ENCODE measurements around the gene FGFRL1. TPM values are rescaled to one million over a fixed set of nuclear protein-coding genes. Genes with fewer than 3 reads are reported as not detected.
"Not testable (repeated sequence)": the region's sequence is repeated elsewhere in the genome, so short reads cannot be mapped to it uniquely, and the experiment has no call there.

Gene FGFRL1
- total RNA-seq, 1 experiment from 2014 or later, result 30.4 TPM

GRCh38 chr4:973431-974397 lies 37.7 kb upstream of the FGFRL1 start, which contains the start of gene DGKQ:
Gene DGKQ, minus strand, starts transcription at chr4:973569. Its CDS starts 87 bp downstream, at chr4:973482.
- Histone ChIP-seq H3K4me3 (ENCODE audit: low read depth, low read length, poor library complexity, severe bottlenecking) (peak within 1 kb of the TSS; percentile 76), H3K36me3 (ENCODE audit: insufficient read depth, low read length, poor library complexity, severe bottlenecking) (no peaks in the 10 kb centered on the region), H3K4me1 (ENCODE audit: insufficient read depth, low read length, poor library complexity, severe bottlenecking) (peaks cover under 1% of the 10 kb centered on the region), H3K27me3 (replicated peaks; ENCODE audit: insufficient read depth, low read depth, low read length, poor library complexity) (no peaks in the 10 kb centered on the region), H3K27ac (ENCODE audit: low read depth, low read length, poor library complexity, severe bottlenecking) (no peak within 1 kb of the TSS), H3K9me3 (ENCODE audit: low read depth, low read length, poor library complexity, severe bottlenecking) (no peaks in the 10 kb centered on the region)
- BruUV-seq (replicated peaks), result no TSS peak
- intact Hi-C loops (cut with micrococcal nuclease; ENCODE audit: unreplicated experiment), result no loop called here
- peak; percentile 85 for DNase-seq (ENCODE audit: low spot score)
- ChIA-PET POLR2A (ENCODE audit: low non-redundant PET) (no interaction called here), CTCF (no interaction called here)
- no peak for TF ChIP-seq EZH2 (IDR thresholded peaks at IDR 0.05; ENCODE audit: borderline replicate concordance, low read depth, low read length, poor library complexity, severe bottlenecking)
- TF ChIP-seq, protein P1, sequence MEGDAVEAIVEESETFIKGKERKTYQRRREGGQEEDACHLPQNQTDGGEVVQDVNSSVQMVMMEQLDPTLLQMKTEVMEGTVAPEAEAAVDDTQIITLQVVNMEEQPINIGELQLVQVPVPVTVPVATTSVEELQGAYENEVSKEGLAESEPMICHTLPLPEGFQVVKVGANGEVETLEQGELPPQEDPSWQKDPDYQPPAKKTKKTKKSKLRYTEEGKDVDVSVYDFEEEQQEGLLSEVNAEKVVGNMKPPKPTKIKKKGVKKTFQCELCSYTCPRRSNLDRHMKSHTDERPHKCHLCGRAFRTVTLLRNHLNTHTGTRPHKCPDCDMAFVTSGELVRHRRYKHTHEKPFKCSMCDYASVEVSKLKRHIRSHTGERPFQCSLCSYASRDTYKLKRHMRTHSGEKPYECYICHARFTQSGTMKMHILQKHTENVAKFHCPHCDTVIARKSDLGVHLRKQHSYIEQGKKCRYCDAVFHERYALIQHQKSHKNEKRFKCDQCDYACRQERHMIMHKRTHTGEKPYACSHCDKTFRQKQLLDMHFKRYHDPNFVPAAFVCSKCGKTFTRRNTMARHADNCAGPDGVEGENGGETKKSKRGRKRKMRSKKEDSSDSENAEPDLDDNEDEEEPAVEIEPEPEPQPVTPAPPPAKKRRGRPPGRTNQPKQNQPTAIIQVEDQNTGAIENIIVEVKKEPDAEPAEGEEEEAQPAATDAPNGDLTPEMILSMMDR (conservative IDR thresholded peaks at IDR 0.05; ENCODE audit: low read depth, low read length), result no peak

DNA sequence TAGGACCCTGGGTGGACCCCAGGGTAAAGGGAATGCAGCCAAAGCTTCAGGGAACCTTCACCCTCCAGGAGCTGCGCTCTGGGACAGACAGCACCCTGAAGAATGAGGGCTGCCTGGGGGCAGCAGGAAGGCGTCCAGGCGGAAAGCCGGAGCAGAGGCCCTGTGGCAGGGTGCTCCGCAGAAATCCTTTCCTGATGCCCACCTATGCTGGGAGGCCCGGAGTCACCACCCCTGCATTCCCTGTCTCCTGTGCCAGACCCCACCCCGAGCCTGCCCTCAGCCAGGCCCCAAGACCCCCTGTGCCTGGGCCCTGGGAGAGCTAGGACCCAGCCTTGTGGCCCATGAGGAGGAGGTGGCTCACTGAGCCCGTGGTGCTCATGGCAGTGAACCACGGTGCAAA lies 36.8 kb upstream of the FGFRL1 start:
- Histone ChIP-seq H3K4me3 (ENCODE audit: low read depth, low read length, poor library complexity, severe bottlenecking) (no peak overlapping the region), H3K27ac (ENCODE audit: low read depth, low read length, poor library complexity, severe bottlenecking) (no peak overlapping the region), H3K4me1 (ENCODE audit: insufficient read depth, low read length, poor library complexity, severe bottlenecking) (peaks cover 8% of the 10 kb centered on the region), H3K36me3 (ENCODE audit: insufficient read depth, low read length, poor library complexity, severe bottlenecking) (no peaks in the 10 kb centered on the region), H3K27me3 (replicated peaks; ENCODE audit: insufficient read depth, low read depth, low read length, poor library complexity) (no peaks in the 10 kb centered on the region), H3K9me3 (ENCODE audit: low read depth, low read length, poor library complexity, severe bottlenecking) (no peaks in the 10 kb centered on the region)
- ChIA-PET POLR2A (ENCODE audit: low non-redundant PET) (no interaction called here), CTCF (no interaction called here)
- TF ChIP-seq, protein P1 (conservative IDR thresholded peaks at IDR 0.05; ENCODE audit: low read depth, low read length), result no peak
- no peak for TF ChIP-seq EZH2 (IDR thresholded peaks at IDR 0.05; ENCODE audit: borderline replicate concordance, low read depth, low read length, poor library complexity, severe bottlenecking)
- intact Hi-C loops (cut with micrococcal nuclease; ENCODE audit: unreplicated experiment), result no loop called here
- BruUV-seq (replicated peaks), result no TSS peak
- no peak for DNase-seq (ENCODE audit: low spot score)

GRCh38 chr4:976016-976415 lies 35.4 kb upstream of the FGFRL1 start:
- H3K4me3 ChIP-seq (ENCODE audit: low read depth, low read length, poor library complexity, severe bottlenecking); DNase-seq (ENCODE audit: low spot score); H3K4me1 ChIP-seq (ENCODE audit: insufficient read depth, low read length, poor library complexity, severe bottlenecking); H3K27me3 ChIP-seq (replicated peaks; ENCODE audit: insufficient read depth, low read depth, low read length, poor library complexity); H3K9me3 ChIP-seq (ENCODE audit: low read depth, low read length, poor library complexity, severe bottlenecking); BruUV-seq (replicated peaks); H3K36me3 ChIP-seq (ENCODE audit: insufficient read depth, low read length, poor library complexity, severe bottlenecking); H3K27ac ChIP-seq (ENCODE audit: low read depth, low read length, poor library complexity, severe bottlenecking); POLR2A ChIA-PET (ENCODE audit: low non-redundant PET); intact Hi-C loops (cut with micrococcal nuclease; ENCODE audit: unreplicated experiment); CTCF ChIA-PET: not testable (repeated sequence)
